Hepatocyte (in vitro differentiated cells): Measurements from ENCODE around the gene WDR81.

ENCODE experiments used
- EZH2 ChIP-seq: fragments of 200-600 bp; sonication (generic); IDR thresholded peaks from 2 replicates; pipeline ENCODE4 v1.6.1; 2016; ENCODE audit warnings: antibody characterized with exemption, mild to moderate bottlenecking, borderline replicate concordance
- TF ChIP-seq, protein P1 (sequence below): fragments of 200-600 bp; sonication (generic); IDR thresholded peaks from 2 replicates; pipeline ENCODE4 v1.5.1; 2016; ENCODE audit warnings: antibody characterized with exemption, mild to moderate bottlenecking; ENCODE audit not compliant: poor library complexity

GRCh38 chr17:1767358-1767757 is 42.9 kb downstream of the WDR81 start:
- no peak for TF ChIP-seq EZH2
- TF ChIP-seq, protein P1, sequence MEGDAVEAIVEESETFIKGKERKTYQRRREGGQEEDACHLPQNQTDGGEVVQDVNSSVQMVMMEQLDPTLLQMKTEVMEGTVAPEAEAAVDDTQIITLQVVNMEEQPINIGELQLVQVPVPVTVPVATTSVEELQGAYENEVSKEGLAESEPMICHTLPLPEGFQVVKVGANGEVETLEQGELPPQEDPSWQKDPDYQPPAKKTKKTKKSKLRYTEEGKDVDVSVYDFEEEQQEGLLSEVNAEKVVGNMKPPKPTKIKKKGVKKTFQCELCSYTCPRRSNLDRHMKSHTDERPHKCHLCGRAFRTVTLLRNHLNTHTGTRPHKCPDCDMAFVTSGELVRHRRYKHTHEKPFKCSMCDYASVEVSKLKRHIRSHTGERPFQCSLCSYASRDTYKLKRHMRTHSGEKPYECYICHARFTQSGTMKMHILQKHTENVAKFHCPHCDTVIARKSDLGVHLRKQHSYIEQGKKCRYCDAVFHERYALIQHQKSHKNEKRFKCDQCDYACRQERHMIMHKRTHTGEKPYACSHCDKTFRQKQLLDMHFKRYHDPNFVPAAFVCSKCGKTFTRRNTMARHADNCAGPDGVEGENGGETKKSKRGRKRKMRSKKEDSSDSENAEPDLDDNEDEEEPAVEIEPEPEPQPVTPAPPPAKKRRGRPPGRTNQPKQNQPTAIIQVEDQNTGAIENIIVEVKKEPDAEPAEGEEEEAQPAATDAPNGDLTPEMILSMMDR, result no peak
